Stimulated activated CD4-positive, alpha-beta T cell treated with anti-CD3 and anti-CD28 coated beads, Interleukin-4, amount 100 ng/mL, for 24 hours (primary cell): Measurements from ENCODE around the gene CHST12.
"Not testable (repeated sequence)": the region's sequence is repeated elsewhere in the genome, so short reads cannot be mapped to it uniquely, and the experiment has no call there.

Experiments used
- DNase-seq: peaks from one replicate; pipeline ENCODE4 v3.0.0-alpha.2; 2020

CHST12 gene

DNA sequence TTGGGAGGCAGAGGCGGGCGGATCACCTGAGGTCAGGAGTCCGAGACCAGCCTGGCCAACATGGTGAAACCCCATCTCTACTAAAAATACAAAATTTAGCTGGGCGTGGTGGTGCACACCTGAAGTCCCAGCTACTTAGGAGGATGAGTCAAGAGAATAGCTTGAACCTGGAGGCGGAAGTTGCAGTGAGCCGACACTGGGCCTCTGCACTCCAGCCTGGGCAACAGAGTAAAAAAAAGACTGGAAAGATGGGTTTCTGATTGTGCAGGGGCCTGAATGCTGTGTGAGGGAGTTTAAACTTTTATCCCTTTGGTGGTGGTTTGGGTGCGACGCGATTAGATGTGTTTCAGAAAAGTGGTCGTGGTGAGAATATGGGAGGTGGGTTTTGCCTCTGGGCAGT, 1.8 kb downstream of the CHST12 start:
- DNase-seq, result no peak

DNA sequence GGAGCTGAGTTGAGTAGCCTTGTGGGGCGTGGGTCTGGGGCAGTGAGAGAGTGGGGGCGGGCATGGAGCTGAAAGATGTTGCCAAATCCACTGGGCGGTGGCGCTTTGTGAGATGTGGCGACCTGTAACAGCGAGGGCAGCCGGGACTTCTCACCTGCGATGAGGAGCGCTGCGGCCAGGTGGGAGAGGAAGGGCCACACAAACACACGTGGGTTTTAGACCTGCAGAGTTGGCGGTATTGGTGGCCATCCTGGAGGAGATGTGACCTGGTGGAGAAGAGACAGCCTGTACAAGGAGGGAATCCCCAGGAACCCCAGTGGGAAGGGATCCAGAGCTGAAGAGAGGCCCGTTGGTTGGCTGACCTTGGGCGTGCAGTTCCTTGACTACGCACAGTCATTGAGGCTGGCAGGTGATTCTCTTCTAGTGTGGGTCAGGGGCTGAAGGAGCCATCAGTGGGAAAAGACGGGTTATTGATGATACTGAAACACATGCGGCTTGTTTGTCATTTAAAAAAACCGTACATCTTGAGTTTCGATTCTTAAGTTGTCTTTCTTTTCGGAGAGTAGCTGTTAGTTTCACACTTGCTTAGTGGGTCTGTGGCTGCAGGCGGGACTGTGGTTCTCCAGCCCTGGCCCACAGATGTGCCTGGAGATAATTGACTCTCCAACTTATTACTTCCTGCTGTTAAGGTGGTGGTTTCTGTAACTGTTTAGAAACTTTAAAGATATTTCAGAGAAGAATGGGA, 2.4 kb downstream of the CHST12 start:
- DNase-seq, result peak; percentile 65

DNA sequence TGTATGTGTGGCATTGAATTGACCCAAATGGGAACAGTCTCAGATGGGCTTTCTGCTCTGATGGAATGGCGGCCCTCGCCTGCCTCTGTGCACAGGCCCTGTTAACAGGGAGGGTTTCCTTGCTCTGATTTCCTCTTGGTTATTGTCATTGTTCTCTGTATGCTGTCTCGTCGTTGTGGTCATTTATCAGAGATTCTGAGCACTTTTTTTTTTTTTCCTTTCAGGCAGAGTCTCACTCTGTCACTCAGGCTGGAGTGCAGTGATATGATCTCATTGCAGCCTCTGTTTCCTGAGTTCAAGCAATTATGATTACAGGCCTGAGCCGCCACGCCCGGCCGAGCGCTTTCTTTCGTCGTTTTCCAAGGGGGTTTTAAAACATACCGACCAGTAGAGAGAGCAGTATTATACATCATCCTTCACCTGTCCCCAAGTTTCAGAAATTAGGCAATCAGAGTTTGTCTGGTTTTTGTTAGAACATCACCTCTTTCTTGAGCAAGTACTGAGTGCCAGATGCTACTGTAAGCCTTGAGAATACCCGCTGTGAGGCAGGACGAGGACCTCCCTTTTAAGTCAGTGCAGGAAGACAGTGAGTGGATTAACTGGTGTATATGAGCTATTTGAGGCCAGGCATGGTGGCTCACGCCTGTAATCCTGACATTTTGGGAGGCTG, 6.5 kb downstream of the CHST12 start:
- DNase-seq, result no peak

DNA sequence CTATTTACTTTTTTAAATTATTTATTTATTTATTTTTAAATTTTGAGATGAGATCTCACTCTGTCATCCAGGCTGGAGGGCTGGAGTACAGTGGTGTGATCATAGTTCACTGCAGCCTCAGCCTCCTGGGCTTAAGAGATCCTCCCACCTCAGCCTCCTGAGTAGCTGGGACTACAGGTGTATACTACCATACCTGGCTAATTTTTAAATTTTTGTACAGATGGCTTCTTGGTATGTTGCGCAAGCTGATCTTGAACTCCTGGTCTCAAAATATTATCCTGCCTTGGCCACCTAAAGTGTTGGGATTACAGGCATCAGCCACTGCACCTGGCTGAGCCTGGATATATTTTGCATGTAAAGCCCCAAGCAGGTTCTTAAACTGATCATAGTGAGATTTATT, 7.6 kb downstream of the CHST12 start:
- DNase-seq, result no peak

DNA sequence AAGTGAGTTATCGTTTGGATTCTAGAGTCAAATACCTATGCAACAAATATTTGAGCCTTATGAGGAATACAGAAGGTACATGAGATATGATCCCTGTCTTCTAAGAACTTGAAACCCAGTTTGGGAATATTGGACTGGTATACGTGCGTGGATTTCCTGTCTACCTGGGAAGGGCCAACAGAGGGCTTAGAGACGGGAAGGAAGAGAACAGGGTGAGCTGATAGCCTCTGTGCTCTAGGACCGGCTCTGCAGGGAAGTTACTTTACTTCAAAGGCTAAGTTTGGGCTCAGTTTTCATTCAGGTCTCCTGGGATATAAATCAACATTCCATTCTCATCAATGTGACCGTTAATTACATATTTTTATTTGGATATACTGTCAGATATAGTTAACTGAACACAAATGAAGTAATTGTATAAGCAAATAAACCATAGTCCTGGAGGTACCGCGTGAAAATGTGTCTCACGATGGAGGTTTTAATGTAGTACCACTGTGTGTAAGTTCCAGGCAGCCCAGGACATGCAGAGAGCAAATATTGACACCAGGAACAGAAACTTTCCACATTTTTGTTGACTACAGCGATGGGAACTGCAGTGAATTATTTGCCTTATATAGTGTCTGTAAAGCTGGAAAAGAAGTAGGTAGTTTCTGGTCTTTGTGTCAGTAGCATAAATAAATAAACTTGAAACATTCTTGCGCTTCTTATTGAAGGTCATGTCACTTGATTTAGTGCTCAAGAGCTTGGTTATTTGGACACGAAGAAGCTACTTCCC, 8.6 kb downstream of the CHST12 start:
- DNase-seq, result no peak

DNA sequence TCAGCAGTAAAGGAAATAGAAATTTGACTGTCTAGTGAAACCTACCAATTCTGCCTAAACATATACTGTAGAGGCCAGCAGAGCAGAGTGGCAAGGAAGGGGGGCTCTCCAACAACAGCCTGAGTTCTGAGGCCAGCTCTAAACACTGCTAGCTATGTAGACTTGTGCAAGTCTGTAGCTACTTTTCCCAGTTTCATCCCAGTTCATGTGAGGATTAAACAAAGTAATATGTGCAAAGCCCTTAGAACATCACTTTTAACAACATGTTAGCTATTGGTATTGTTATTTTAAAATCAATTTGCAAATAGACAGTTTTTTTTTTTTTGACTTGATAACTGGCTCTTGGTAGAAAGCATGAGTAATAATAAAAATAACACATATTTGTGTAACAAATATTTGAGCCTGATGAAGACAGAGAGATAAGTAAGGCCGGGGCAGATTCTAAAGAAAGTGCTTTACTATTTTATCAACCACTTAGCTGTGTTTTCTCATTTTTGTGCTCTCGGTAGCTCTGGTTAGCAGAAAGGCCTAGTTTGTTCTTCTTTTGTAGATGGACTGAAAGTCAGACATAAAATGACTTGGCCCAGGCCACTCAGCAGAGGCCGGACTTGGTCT, 9.3 kb downstream of the CHST12 start:
- no peak for DNase-seq

DNA sequence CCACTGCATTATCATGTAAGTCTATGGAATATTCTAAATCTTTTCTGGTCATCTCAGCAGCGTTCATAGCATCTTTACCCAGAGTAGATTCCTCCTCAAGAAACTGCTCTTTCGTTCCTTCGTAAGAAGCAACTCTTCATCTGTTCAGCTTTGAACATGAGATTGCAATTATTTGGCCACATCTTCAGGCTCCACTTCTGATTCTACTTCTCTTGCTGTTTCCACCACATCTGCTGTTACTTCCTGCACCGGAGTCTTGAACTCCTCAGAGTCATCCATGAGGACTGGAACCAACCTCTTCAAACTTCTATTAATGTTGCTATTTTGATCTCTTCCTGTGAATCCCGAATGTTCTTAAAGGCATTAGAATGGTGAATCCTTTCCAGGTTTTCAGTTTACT, 12.7 kb downstream of the CHST12 start:
- no peak for DNase-seq

DNA sequence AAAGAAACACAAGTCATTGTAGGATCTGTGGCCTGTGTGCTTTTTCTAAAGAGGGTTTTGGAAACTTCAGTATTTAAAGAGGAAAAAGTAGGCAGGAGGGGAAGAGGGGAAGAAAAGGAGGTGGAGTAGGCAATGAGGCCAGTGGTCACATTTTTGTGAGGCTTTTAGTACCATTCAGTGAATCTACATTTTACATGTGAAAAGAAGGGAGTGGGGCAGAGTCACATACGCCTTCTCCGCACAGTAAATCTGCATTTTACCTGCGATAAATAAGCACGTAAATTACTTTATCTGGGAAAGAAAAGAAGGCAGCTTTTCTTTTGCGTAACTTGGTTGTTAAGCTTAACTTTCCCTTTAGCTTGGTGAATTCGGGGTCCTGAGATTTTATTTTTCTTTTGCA, 13.2 kb downstream of the CHST12 start:
- no peak for DNase-seq

DNA sequence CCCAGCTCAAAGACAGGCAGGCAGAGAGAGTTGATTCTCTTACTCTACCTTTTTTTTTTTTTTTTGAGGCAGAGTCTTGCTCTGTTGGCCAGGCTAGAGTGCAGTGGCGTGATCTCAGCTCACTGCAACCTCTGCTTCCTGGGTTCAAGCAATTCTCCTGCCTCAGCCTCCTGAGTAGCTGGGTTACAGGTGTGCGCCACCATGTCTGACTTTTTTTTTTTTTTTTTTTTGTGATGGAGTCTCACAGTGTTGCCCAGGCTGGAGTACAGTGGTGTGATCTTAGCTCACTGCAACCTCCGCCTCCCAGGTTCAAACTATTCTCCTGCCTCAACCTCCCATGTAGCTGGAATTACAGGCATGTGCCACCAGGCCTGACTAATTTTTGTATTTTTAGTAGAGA, 13.8 kb downstream of the CHST12 start:
- DNase-seq, result not testable (repeated sequence)

DNA sequence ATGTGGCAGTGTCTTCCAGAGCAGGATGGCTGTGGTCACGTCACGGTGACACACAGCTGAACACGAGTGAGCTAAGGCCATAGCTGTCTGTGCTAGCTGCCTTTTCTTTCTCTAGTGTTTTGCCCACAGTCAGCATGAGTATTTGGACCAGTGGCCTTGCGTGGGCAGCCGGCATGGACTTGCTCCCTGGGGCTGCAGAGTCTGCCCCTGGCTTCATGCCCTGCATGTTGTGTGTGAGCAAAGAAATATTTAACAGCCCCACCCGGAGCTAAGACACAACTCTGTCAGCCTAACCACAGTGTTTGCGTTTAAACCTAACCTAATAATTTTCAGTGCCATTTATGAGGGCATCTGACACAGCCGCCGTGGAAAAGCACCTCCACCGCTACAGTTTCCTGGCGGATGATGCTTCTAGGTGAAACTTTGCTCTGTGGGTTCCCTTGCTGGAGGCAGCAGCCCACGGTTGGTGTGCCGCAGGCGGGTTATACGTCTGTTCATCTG, 14.6 kb downstream of the CHST12 start:
- peak; percentile 55 for DNase-seq

DNA sequence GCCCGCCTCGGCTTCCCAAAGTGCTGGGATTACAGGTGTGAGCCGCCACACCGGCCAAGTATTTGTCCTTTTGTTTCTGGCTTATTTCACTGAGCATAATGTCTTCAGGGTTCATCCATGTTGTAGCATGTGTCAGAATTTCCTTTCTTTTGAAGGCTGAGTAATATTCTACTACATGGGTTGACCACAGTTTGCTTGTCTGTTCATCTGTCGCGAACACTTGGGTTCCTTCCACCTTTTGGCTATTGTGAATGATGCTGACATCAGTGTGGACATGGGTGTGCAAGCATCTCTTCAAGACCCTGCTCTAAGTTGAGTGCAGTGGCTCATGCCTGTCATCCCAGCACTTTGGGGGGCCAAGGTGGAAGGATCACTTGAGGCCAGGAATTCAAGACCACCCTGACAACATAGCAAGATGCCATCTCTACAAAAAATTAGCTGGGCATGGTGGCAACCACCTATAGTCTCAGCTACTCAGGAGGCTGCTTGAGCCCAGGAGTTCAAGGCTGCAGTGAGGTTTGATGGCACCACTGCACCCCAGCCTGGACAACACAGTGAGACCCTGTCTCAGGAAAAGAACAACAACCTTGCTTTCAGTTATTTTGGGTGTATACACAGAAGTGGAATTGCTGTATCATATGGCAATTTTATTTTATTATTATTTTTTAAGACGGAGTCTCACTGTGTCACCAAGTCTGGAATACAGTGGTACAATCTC, 17.0 kb downstream of the CHST12 start:
- DNase-seq, result no peak

DNA sequence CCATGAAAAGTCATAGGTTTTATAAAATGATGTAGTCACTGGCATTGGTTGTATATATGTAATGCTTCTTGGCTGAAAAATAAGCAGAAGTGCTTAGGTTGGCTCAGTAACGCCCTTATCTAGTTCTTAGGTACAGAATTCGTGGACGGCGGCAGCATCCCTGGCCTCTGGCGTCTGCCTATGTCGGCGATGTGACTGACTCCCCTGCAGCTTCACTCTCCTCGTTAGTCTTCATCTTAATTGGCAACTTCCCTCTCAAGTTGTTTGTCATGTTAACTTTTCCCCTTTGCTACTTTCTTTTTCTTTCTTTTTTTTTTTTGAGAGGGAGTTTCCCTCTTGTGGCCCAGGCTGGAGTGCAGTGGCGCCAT, 18.5 kb downstream of the CHST12 start:
- DNase-seq, result no peak

DNA sequence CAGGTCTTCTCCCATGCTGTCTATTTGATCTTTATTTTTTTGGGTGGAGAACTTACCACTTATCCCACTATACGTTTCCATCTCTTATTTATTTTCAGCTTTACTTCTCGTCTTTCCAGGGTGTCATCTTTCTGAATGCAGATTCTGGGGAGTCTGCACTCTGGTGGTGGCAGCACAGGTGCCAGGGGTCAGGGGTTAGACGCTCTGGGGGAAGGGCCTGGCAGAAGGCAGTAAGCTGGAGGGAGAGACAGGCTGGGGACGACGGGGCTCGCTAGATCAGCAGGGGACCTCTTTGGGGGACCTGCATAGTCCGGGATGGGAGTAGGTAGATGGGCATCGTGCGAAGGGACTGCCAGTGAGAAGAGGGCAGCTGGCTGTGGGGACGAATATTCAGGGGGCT, 22.3 kb downstream of the CHST12 start:
- DNase-seq, result no peak

GRCh38 chr7:2431260-2431867, 28.0 kb downstream of the CHST12 start:
- DNase-seq, result peak; percentile 39

GRCh38 chr7:2432910-2433712, 29.7 kb downstream of the CHST12 start:
- DNase-seq, result no peak

- no peak for DNase-seq
These were observed 30.5 kb downstream of the CHST12 start for GRCh38 chr7:2433713-2434550.

DNA sequence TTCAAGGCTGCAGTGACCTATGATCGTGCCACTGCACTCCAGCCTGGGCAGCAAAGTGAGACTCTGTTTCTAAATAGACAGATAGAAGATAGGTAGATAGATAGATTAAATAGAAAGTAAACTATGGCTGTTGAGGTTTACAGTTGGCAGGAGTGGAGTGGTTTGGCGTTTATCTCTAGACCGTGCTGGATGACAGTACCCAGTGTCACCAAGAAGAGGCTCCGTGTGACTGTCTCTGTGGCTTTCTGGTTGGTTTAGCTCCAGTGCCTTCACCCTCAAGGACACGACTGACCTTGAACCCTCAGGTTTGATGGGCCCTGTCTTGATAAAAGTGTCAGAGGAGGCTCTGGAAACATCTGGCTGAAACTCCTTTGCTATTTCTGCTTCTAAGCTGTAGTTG, 31.7 kb downstream of the CHST12 start:
- no peak for DNase-seq

GRCh38 chr7:2436341-2437104, 33.1 kb downstream of the CHST12 start:
- no peak for DNase-seq

GRCh38 chr7:2437136-2437535, 33.7 kb downstream of the CHST12 start:
- no peak for DNase-seq
